K562 (cell line): ENCODE measurements around the gene APBB2. TPM values are rescaled to one million over a fixed set of nuclear protein-coding genes. Genes with fewer than 3 reads are reported as not detected.

Source experiments
- ATAC-seq: fragments of 200-7000 bp; cut with Tn5 transposase; 3 replicates; pipeline ENCODE4 v1.9.1; 2020; ENCODE audit warnings: moderate library complexity
- BruUV-seq: library from RNA; stranded (reverse); fragments of 400-500 nt; replicated peaks from 2 replicates; lab custom pipeline; 2021; lab: Mats Ljungman, UMichigan
- CTCF ChIA-PET: fragments of 300-600 bp; formaldehyde crosslinking; extraction: SDS; loops from one replicate; lab custom pipeline; 2021; ENCODE audit warnings: low intra/inter-chr PET ratio; lab: Yijun Ruan, JAX
- POLR2A ChIA-PET: fragments of 300-600, 350-650 bp; sonication (Branson Sonifier 250); formaldehyde crosslinking; extraction: SDS; loops from one replicate; lab custom pipeline; 2021; ENCODE audit warnings: antibody characterized with exemption, inconsistent platforms; lab: Yijun Ruan, JAX
- DNase-seq, 4 experiments: peaks; one replicate each; pipeline versions ENCODE4 v3.0.0 to v3.0.0-alpha.2; 2011 to 2018; ENCODE audit warnings: low spot score in 3 of 4, mixed read lengths in 3 of 4; ENCODE audit errors: extremely low read depth in 1 of 4
- FAIRE-seq: peaks from 2 replicates; lab custom pipeline; 2011; peaks lifted over from hg19 to GRCh38; lab: Jason Lieb, UNC
- H2AFZ ChIP-seq: 2 replicates; pipeline ENCODE4 v1.6.0; 2011; ENCODE audit warnings: low read depth, low read length, control low read depth, inconsistent platforms
- H3K27ac ChIP-seq: fragments of 200-600 bp; 3 replicates; pipeline ENCODE4 v1.8.0; 2011; ENCODE audit warnings: low read depth, mild to moderate bottlenecking, control low read depth, inconsistent platforms, low read length, moderate library complexity, mixed read lengths; ENCODE audit errors: extremely low read depth
- H3K27me3 ChIP-seq, 2 experiments: fragments of 300-600 bp in 1 of 2; 2 replicates in 1 of 2; 3 replicates in 1 of 2; pipeline versions ENCODE4 v1.6.0 to v1.8.0; 2011; ENCODE audit warnings: inconsistent platforms in 2 of 2, low read length in 2 of 2, mild to moderate bottlenecking in 1 of 2, mixed read lengths in 1 of 2, moderate library complexity in 1 of 2; ENCODE audit not compliant: control insufficient read depth in 2 of 2, insufficient read depth in 2 of 2
- H3K36me3 ChIP-seq: fragments of 300-600 bp; 3 replicates; pipeline ENCODE4 v1.8.0; 2011; ENCODE audit warnings: mild to moderate bottlenecking, low read length, inconsistent platforms; ENCODE audit not compliant: control insufficient read depth, insufficient read depth
- H3K4me1 ChIP-seq, 2 experiments: fragments of 200-600 bp in 1 of 2; replicated peaks in 1 of 2; 2 replicates in 1 of 2; 3 replicates in 1 of 2; pipeline versions ENCODE4 v1.5.1 to v1.8.0; 2011; ENCODE audit warnings: inconsistent platforms in 2 of 2, low read length in 2 of 2, mild to moderate bottlenecking in 1 of 2, mixed read lengths in 1 of 2, moderate library complexity in 1 of 2; ENCODE audit not compliant: control insufficient read depth in 2 of 2, insufficient read depth in 2 of 2
- H3K4me2 ChIP-seq: 2 replicates; pipeline ENCODE4 v1.6.1; 2011; ENCODE audit warnings: low read length, control low read depth, inconsistent platforms, mixed read lengths; ENCODE audit not compliant: insufficient read depth
- H3K4me3 ChIP-seq: fragments of 200-600 bp; sonication (generic), shearing (Covaris generic); 2 replicates; pipeline ENCODE4 v1.5.1; 2016; ENCODE audit warnings: control low read depth, inconsistent platforms
- H3K79me2 ChIP-seq: fragments of 200-600 bp; 3 replicates; pipeline ENCODE4 v1.8.0; 2011; ENCODE audit warnings: low read length, inconsistent platforms; ENCODE audit not compliant: control insufficient read depth, insufficient read depth
- H3K9ac ChIP-seq, 2 experiments: 2 replicates each; pipeline versions ENCODE4 v1.6.0 to v1.6.1; 2011; ENCODE audit warnings: low read depth in 2 of 2, low read length in 2 of 2, control low read depth in 1 of 2, inconsistent platforms in 1 of 2, mild to moderate bottlenecking in 1 of 2, mixed read lengths in 1 of 2; ENCODE audit not compliant: insufficient read depth in 1 of 2
- H3K9me1 ChIP-seq: one replicate; pipeline ENCODE4 v1.6.0; 2011; ENCODE audit warnings: inconsistent platforms, mild to moderate bottlenecking, low read length, moderate library complexity; ENCODE audit not compliant: control insufficient read depth, insufficient read depth
- H3K9me3 ChIP-seq: replicated peaks from 2 replicates; pipeline ENCODE4 v1.5.1; 2011; ENCODE audit warnings: low read depth, low read length, inconsistent platforms; ENCODE audit not compliant: control insufficient read depth, insufficient read depth
- H4K20me1 ChIP-seq: replicated peaks from 2 replicates; pipeline ENCODE4 v1.6.1; 2011; ENCODE audit warnings: low read length, inconsistent platforms, mixed read lengths; ENCODE audit not compliant: control insufficient read depth, insufficient read depth
- CBFA2T3 ChIP-seq: fragments of 450-650 bp; IDR thresholded peaks from 2 replicates; pipeline ENCODE4 v1.6.1; 2017
- DDX20 ChIP-seq: fragments of 450-650 bp; IDR thresholded peaks from 2 replicates; pipeline ENCODE4 v1.6.1; 2016; ENCODE audit warnings: missing genetic modification characterization, low read depth, mild to moderate bottlenecking, missing compliant biosample characterization, moderate library complexity
- E2F4 ChIP-seq: sonication (generic); formaldehyde crosslinking; IDR thresholded peaks from 2 replicates; pipeline ENCODE4 v1.8.0; 2022; ENCODE audit warnings: mild to moderate bottlenecking, low read depth, missing genetic modification reagents
- HES1 ChIP-seq: fragments of 450-650 bp; IDR thresholded peaks from 2 replicates; pipeline ENCODE4 v1.6.1; 2016; ENCODE audit warnings: low read depth, mild to moderate bottlenecking, moderate library complexity
- KDM5B ChIP-seq: fragments of 200-600 bp; sonication (generic); IDR thresholded peaks from 2 replicates; pipeline ENCODE4 v1.6.1; 2012; ENCODE audit warnings: low read depth, mild to moderate bottlenecking, moderate library complexity, low read length, control low read depth, inconsistent platforms; ENCODE audit not compliant: insufficient replicate concordance
- NFIX ChIP-seq: fragments of 250-450 bp; sonication (Bioruptor Pico); IDR thresholded peaks from 2 replicates; pipeline ENCODE4 v1.4.0; 2020; ENCODE audit warnings: low read depth, mild to moderate bottlenecking, moderate library complexity
- NR2F6 ChIP-seq: fragments of 450-650 bp; formaldehyde crosslinking; IDR thresholded peaks from 2 replicates; pipeline ENCODE4 v1.4.0; 2020; ENCODE audit warnings: mild to moderate bottlenecking
- STAT5B ChIP-seq: fragments of 250-450 bp; sonication (Bioruptor Pico); IDR thresholded peaks from 2 replicates; pipeline ENCODE4 v1.8.0; 2021; ENCODE audit warnings: mild to moderate bottlenecking, inconsistent platforms
- TAF15 ChIP-seq: fragments of 200-400 bp; formaldehyde crosslinking; IDR thresholded peaks from 2 replicates; pipeline ENCODE4 v1.6.1; 2017; ENCODE audit warnings: mild to moderate bottlenecking, low read depth, low read length, moderate library complexity
- ZHX1 ChIP-seq: fragments of 150-350 bp; conservative IDR thresholded peaks from 2 replicates; pipeline ENCODE4 v1.6.1; 2014; ENCODE audit warnings: low read length
- ZNF140 ChIP-seq: fragments of 250-450 bp; sonication (Bioruptor Pico); IDR thresholded peaks from 2 replicates; pipeline ENCODE4 v1.8.0; 2021; ENCODE audit warnings: moderate library complexity, mild to moderate bottlenecking, inconsistent platforms
- ZNF24 ChIP-seq: fragments of 450-650 bp; IDR thresholded peaks from 2 replicates; pipeline ENCODE4 v1.6.1; 2016
- WGBS: fragments of 100-300 bp; shearing (Covaris generic); methylation state at CpG from one replicate; pipeline ENCODE4 v1.1.6; 2016; ENCODE audit warnings: low coverage, mixed read lengths; ENCODE audit not compliant: insufficient coverage; ENCODE audit errors: missing lambda C conversion rate; 5-methylcytosine and 5-hydroxymethylcytosine counted together
- in situ Hi-C: fragments of 300-500 bp; cut with MboI; formaldehyde crosslinking; loops from 4 replicates; pipeline ENCODE4 v1.15.0; 2018; ENCODE audit warnings: inconsistent platforms, mixed read lengths
- intact Hi-C: fragments of 100-400 bp; cut with micrococcal nuclease; formaldehyde crosslinking; loops from 2 replicates; pipeline ENCODE4 v1.14.2; 2022
- polyA plus RNA-seq, 8 experiments: library from polyadenylated mRNA; depleted of rRNA in 4 of 8; stranded (reverse) in 5 of 8; unstranded in 3 of 8; fragments of >200 nt; fragmentation: Nextera tagmentation in 2 of 8; fragmentation: Illumina TruSeq in 1 of 8; extraction: Ambion mirVana in 2 of 8; extraction: Trizol in 1 of 8; gene quantifications; 2 replicates each; pipeline versions ENCODE4 v1.2.1 to v1.2.3, GENCODE V29; 2011 to 2014; ENCODE audit warnings: inconsistent platforms in 1 of 8, missing spikeins in 1 of 8
- total RNA-seq, 7 experiments: library from RNA; depleted of rRNA in 6 of 7; stranded (reverse); fragments of >200 nt in 6 of 7; fragmentation: Illumina TruSeq in 2 of 7; extraction: Trizol in 2 of 7; gene quantifications; 2 replicates each; pipeline versions ENCODE4 v1.2.1 to v1.2.3, GENCODE V29; 2011 to 2021; ENCODE audit warnings: low replicate concordance in 1 of 7

The APBB2 gene
- total and polyA plus RNA-seq, 9 of the 15 experiments (the other 6 are each of a cell fraction or from before 2014, with no cell fraction given), result 0.08 to 2.1 (median 1.4) TPM

GRCh38 chr4:40939856-40940255 lies 274.5 kb downstream of the APBB2 start:
- H2AFZ ChIP-seq, result no peak overlapping the region
- in situ Hi-C loops (no loop called here), intact Hi-C loops (loop anchor here (10.0 kb wide), 1 partner anchor 705 kb away; no protein-coding TSS in a partner anchor)
- no peaks in the 10 kb centered on the region for H3K9me3 ChIP-seq
- ATAC-seq (no peak), FAIRE-seq (no peak), DNase-seq (no peak)
- no peaks in the 10 kb centered on the region for H3K36me3 ChIP-seq
- no peak overlapping the region for H3K27ac ChIP-seq
- ChIA-PET POLR2A (no interaction called here), CTCF (no interaction called here)
- no peak overlapping the region for H3K4me2 ChIP-seq
- H4K20me1 ChIP-seq, result no peaks in the 10 kb centered on the region
- H3K4me1 ChIP-seq, result no peaks in the 10 kb centered on the region
- no TSS peak for BruUV-seq
- TF ChIP-seq DDX20 (tag) (no peak), HES1 (no peak), ZHX1 (no peak), E2F4 (CRISPR knock-in tag) (no peak), ZNF140 (CRISPR knock-in tag) (no peak), NFIX (no peak), STAT5B (CRISPR knock-in tag) (no peak), ZNF24 (no peak), TAF15 (no peak), KDM5B (no peak), CBFA2T3 (no peak), NR2F6 (CRISPR knock-in tag) (no peak)
- no peak overlapping the region for H3K4me3 ChIP-seq
- WGBS, result 0% methylated on average over 2 of the region's 2 CpGs
- H3K27me3 ChIP-seq, result peaks cover 0 to 11% of the 10 kb centered on the region in 2 experiments; a peak in 2 of 5 replicates
- no peaks in the 10 kb centered on the region for H3K9me1 ChIP-seq
- no peak overlapping the region for H3K9ac ChIP-seq
- H3K79me2 ChIP-seq, result no peaks in the 10 kb centered on the region
